GM19043 (cell line): Measurements from ENCODE around the gene ZMYM4.
"Not testable (repeated sequence)": the region's sequence is repeated elsewhere in the genome, so short reads cannot be mapped to it uniquely, and the experiment has no call there.

ENCODE experiments used
- ATAC-seq: cut with Tn5 transposase; IDR thresholded peaks from one replicate; pipeline ENCODE4 v1.9.1; 2021; ENCODE audit warnings: low read depth; ENCODE audit not compliant: unreplicated experiment

The ZMYM4 gene

DNA sequence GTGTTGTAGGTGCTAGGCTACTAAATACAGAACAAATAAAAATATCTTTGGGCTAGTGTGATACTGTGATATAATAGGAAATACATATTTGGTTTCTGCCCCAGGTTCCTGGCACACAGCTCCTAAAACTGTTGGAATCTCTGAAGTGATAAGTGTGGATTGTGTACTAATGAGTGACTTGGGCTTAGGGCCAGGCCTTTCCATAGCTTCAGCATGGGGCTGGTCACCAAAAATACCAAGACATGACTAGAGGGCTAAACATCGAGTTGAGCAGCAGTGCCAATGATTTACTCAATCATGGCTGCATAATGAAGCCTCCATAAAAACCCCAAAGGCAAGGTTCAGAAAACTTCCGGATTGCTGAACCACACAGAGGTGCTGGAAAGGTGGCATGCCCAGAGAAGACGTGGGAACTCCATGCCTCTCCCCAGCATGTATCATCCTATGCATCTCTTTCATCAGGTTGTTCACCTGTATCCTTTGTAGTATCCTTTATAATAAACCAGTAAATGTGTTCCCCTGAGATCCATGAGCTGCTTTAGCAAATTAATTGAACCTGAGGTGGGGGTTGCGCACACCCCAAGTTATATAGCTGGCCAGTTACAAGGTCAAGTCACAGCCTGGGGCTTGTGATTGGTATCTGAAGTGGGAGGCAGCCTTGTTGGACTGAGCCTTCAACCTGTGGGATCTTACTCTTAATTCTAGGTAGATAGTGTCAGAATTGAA lies 51.6 kb downstream of the ZMYM4 start:
- no peak for ATAC-seq

DNA sequence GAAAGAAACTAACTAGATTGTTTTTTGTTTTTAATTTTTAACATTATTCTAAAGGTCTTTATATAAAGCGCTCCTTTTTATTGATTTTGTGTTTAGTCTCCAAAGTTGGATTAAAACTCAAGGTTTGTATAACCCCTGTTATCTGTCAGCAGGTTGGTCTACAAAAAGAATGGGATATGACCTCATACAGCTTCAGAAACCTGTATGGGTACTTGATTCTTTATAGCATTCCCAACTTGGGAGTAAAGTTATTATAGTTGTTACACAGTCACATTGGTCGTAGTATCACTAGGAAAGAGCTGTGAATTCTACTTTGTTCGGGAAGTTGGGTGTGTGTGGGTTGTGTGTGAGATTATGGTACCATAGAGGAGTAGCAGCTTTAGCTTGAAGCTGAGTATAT lies 52.4 kb downstream of the ZMYM4 start:
- no peak for ATAC-seq

DNA sequence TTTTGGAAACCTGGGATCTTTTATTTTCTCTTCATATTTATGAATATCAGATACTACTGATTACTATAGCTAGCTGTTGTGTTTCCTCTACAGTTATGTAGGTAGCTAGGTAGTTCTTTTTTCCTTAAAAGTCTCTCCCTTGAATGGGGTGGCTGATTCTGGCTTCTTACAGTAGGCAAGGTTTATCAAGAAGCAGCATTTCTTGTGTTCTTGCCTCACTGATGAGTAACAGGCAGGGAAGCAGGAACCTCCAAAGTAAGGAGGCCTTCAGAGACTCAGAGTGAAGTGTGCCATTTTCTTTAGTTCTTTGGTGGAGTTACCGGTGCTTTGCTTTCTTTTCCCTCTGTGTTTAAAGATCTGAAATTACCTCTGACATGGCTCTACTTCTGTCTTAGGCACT lies 56.0 kb downstream of the ZMYM4 start:
- ATAC-seq: no peak

DNA sequence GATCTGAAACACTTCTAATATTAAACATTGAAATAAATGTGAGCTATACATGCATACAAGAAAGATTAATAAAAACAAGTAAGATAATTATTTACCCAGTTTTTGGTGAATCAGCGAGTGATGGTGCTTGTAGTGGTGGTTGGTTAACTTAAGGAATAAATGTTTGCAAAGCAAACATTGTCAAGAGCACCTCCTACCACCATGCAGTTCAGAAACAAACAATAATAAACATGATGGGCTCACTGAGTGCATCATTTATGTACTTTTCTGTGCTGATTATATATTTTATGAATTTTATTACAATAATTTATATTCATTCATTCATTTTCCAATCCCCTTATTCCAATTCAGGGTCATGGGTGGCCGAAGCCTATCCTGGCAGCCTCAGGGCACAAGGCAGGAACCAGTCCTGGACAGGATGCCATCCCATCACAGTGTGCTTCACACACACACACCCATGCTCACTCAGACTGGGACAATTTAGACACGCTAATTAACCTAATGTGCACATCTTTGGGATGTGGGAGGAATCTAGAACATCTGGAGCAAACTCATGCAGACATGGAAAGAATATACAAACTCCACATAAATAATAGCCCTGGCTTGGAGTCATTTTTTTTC lies 57.8 kb downstream of the ZMYM4 start:
- ATAC-seq: no peak

DNA sequence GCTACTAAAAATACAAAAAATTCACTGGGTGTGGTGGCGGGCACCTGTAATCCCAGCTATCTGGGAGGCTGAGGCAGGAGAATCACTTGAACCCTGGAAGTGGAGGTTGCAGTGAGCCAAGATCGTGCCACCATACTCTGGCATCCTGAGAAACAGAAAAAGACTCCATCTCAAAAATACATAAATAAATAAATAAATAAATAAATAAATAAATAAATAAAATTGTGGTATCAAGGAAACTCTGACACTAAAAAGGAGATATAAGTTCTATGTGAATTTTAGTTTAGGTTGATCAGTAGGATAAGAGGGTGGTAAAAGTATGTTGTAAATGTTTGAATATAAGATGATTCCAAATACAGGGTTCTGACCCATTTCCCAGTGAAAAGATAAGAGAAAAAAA lies 63.1 kb downstream of the ZMYM4 start:
- not testable (repeated sequence) for ATAC-seq

DNA sequence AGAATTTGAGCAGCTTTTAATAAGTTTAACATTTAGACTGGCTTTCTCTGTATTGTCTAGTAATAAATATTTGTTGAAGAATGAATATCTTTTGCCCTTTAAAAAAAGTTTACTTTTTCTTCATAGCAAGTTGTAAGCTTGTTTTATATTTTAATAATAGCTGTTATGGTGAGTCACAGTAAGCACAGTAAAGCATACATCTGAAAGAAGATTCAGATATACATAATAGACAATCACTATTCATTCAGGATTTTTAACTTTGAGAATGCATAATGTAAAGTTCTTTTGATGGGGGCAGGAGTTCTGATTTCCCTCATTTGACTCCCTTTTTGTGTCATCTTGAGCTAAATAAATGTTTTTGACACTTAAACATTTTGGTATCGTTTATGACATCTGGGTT lies 66.0 kb downstream of the ZMYM4 start:
- ATAC-seq: no peak

DNA sequence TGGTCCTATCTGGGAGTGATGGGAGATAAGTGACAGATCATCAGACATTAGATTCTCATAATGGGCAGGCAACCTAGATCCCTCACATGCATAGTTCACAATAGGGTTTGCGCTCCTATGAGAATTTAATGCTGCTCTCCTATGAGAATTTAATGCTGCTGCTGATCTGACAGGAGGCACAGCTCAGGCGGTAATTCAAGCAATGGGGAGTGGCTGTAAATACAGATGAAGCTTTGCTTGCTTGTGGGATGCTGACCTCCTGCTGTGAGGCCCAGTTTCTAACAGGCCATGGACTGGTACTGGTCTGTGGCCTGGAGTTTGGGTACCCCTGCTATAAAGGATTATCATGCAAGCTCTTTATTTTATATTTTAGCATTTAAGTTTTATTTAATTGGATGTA lies 72.0 kb downstream of the ZMYM4 start:
- no peak for ATAC-seq

DNA sequence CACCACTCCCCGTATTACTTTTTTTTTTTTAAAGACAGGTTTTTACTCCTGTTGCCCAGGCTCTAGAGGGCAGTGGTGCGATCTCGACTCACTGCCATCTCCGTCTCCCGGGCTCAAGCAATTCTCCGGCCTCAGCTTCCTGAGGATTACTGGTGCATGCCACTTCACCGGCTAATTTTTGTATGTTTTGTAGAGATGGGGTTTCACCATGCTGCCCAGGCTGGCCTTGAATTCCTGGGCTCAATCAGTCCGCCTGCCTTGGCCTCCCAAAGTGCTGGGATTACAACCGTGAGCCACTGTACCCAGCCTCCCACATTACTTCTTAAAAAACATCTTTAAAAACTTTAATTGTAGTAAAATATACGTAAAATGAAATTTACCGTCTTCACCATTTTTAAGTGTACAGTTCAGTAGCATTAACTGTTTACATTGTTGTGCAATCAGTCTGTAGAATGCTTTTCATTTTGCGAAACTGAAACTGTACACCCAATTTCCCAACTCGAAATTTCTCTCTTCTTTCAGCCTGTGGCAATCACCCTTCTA lies 77.0 kb downstream of the ZMYM4 start:
- no peak for ATAC-seq

DNA sequence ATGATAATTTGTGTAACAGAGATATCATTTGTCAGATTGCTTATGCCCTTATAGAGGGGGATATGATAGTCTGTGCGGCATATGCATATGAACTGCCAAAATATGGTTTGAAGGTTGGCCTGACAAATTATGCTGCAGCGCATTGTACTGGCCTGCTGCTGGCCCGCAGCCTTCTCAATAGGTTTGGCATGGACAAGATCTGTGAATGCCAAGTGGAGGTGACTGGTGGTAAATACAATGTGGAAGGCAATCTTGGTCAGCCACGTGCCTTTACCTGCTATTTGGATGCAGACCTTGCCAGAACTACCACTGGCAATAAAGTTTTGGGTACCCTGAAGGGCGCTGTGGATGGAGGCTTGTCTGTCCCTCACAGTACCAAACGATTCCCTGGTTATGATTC lies 82.4 kb downstream of the ZMYM4 start:
- no peak for ATAC-seq

DNA sequence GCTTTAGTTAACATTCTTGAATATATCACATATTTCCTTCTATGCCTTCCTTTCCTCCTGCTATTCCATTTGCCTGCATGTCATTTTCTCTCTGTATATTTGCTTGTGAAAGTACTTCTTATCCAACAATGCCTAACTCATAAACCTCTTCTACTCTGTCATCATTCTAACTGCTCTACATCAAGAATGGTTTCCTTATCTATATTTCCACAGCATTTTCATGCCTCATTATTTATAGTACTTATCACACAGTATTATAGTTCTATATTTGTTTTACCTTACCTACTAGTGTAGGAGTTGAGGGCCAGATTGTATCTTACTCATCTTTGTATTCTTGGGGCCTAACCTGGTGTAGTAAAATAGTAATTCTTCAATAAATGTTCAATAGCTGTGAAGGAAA lies 91.5 kb downstream of the ZMYM4 start:
- no peak for ATAC-seq

DNA sequence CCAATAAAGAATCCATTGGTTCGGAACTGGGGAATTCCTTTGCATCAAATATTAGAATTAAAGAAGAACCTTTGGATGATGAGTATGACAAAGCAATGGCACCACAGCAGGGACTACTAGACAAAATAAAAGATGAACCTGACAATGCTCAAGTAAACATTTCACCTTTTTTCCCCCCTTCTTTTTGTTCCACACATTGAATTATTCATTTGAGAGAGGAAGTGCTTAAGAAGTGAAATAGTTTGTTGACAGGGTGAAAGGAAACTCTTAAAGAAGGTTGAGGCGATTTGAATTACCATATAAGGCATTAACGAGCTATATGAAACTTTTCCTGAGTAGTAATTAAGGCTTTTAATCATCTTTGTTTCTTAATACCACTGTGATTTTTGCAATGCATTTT lies 93.1 kb downstream of the ZMYM4 start:
- ATAC-seq: no peak

DNA sequence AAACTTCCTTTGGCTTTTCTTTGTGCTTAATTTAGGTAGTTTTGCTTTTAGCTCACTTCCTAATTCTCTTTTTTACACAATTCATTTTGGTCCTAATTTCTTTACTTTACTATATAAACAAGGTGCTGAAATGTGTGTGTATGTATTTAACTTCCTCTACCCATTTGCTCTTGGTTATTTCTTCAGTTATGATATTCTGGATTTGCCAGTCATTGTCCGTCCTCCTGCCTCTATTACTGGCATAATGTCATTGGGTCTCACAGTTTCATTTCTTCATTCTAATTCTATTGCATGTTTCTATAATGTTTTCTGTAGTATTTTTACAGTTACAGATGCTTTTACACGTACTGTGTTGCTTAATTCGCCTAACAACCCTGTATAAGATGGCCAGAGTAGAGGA lies 96.2 kb downstream of the ZMYM4 start:
- ATAC-seq: no peak

DNA sequence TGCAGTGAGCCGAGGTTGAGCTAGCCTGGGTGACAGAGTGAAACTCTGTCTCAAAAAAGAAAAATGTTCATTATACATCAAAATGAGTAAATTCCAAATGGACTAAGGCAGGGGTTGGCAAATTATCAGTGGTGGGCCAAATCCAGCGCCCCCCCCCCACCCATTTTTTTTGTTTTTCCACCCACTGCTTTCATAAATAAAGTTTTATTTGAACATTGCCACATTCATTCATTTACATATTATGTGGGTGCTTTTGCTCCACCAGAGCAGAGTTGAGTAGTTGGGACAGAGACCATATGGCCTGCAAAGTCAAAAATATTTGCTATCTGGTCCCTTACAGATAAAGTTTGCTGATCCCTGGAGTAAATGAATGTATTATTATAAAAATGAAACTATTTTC lies 99.4 kb downstream of the ZMYM4 start:
- ATAC-seq: no peak

DNA sequence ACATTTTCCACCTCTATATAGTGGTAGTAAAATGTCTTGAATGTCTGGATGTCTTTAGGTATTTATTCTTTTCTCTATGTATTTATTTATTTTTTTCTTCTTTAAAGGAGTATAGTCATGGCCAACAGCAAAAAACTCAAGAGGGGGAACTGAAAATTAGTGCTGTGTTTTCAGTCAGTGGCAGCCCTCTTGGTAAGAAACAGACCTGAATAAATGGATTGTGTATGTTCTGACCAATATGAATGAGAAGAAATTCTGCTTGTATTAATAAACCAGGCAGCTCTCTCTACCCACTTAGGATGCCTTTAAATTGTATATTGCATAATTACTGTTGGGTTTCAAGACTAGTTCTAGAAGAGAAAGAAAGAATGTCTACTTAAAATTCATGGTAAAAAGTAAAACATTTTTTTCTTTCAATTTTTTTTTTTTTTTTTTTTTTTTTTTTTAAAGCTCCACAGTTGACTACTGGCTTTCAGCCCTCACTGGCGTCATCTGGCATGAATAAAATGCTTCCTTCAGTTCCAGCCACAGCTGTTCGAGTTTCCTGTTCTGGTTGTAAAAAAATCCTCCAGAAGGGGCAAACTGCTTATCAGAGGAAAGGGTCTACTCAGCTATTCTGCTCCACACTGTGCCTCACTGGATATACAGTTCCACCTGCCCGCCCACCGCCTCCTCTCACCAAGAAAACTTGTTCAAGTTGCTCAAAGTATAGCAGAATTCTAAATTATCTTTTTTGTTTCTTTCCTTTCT lies 101.6 kb downstream of the ZMYM4 start:
- no peak for ATAC-seq

DNA sequence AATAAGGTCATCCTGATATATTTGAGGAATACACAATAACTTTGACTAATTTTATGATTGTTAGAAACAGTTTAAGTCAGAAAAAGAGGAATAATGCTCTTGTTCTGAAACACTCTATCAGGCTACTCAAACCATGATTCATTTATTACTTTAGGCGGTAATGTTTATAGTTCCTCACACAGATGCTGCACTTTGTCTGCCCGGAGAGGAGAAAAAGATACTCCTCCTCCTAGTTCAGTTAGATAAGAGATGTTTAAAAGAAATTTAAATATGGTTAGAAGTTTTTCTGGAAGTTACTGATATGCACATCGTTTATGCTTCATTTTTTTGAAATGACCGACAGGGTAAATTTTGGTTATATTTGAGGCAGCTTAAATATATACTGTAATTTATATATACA lies 103.0 kb downstream of the ZMYM4 start:
- no peak for ATAC-seq

DNA sequence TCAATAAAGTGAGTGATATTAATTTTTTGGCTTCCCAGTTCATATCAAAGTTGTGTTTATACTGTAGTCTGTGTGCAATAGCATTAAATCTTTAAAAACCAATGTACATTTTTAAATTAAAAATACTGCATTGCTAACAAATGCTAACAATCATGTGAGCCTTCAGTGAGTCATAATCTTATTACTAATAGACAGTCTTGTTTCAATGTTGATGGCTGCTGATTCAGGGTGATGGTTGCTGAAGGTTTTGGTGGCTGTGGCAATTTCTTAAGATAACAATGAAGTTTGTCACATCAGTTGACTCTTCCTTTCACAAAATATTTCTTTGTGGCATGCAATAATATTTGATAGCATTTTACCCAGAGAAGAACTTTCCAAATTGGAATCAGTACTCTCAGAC lies 109.0 kb downstream of the ZMYM4 start:
- no peak for ATAC-seq

DNA sequence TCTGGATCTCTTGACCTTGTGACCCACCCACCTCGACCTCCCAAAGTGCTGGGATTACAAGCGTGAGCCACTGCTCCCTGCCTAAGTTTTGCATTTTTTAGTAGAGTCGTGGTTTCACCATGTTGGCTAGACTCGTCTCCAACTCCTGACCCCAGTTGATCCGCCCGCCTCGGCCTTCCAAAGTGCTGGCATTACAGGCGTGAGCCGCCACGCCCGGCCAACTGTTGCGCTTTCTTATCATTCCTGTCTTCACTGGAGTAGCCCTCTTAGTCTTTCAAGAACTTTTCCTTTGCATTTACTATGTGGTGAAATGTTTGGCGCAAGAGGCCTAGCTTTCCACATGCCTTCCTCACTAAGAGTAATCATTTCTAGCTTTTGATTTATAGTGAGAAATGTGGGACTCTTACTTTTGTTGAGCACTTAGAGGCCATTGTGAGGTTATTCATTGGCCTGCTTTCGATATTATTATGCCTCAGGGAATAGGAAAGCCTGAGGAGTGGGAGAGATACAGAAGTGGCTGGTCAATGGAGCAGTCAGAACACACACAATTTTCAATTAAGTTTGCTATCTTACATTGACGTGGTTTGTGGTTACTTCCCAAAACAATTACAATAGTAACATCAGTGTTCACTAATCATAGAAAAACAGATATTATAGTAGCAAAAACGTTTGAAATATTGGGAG lies 111.0 kb downstream of the ZMYM4 start:
- ATAC-seq: no peak

DNA sequence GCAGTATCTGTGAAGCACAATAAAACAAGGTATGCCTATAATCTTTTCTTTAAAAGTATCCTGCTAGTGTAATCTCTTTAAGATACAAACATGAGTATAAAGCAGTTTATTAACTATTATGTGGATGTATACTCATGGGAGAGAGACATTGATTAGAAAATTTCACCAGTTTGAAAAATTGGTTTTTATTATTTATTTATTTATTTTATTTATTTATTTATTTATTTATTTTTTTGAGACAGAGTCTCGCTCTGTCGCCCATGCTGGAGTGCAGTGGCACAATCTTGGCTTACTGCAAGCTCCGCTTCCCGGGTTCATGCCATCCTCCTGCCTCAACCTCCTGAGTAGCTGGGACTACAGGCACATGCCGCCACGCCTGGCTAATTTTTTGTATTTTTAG lies 111.6 kb downstream of the ZMYM4 start:
- ATAC-seq: not testable (repeated sequence)

DNA sequence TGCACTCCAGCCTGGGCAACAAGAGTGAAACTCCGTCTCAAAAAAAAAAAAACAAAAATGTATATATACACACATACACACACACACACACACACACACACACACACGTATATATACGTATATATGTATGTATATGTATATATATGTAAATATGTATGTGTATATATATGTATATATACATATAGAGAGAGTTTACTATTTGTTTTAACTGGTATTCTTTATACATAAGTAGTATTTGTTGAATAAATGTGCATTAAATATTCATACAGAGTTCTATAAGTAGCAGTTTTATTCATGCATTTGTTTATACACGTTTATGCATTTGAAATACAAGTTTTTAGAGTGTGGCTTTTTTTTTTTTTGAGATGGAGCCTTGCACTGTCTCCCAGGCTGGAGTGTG lies 113.6 kb downstream of the ZMYM4 start:
- ATAC-seq: no peak

DNA sequence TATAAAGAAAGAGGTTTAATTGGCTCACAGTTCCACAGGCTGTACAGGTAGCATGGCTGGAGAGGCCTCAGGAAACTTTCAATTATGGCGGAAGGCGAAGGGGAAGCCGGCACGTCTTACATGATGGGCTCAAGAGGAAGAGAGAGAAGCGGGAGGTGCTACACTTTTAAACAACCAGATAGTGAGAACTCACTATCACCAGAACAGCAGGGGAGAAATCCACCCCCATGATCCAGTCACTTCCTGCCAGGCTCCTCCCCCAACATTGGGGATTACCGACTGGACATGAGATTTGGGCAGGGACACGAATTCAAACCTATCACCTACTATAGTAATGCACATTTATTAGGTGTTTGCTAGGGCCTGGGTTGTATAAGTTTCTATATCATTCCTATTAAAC lies 117.8 kb downstream of the ZMYM4 start:
- ATAC-seq: no peak

DNA sequence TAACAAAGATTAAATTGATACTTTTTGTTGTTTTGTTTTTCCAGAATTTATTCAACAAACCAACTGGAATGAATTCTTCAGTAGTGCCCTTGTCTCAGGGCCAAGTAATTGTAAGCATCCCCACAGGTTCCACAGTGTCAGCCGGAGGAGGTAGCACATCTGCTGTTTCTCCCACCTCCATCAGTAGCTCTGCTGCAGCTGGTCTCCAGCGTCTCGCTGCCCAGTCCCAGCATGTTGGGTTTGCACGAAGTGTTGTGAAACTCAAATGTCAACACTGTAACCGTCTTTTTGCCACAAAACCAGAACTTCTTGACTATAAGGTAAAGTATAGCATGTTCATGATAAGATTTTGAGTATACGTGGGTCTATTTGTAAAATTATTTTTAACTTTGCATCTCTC lies 118.5 kb downstream of the ZMYM4 start:
- no peak for ATAC-seq
